Gastroesophageal sphincter (tissue), 3 donors: ENCODE results near the gene COLEC11.

Experiments
- CTCF ChIP-seq, 4 experiments: fragments of 200-600 bp in 2 of 4; fragments of 450-650 bp in 2 of 4; sonication (generic) in 1 of 4; IDR thresholded peaks; one replicate each; pipeline ENCODE4 v1.5.1; 2017 to 2019; ENCODE audit warnings: antibody characterized with exemption in 4 of 4, mild to moderate bottlenecking in 2 of 4, moderate library complexity in 2 of 4
- EP300 ChIP-seq: sonication (generic); formaldehyde crosslinking; IDR thresholded peaks from one replicate; pipeline ENCODE4 v1.6.1; 2017; ENCODE audit warnings: antibody characterized with exemption, mild to moderate bottlenecking
- POLR2AphosphoS5 ChIP-seq: sonication (generic); formaldehyde crosslinking; IDR thresholded peaks from one replicate; pipeline ENCODE4 v1.6.1; 2017; ENCODE audit warnings: antibody characterized with exemption

GRCh38 chr2:3650140-3650920 lies 55.4 kb downstream of the COLEC11 start:
- TF ChIP-seq POLR2AphosphoS5 (no peak), CTCF (IDR thresholded peaks at IDR 0.05) (no peak), EP300 (no peak)
